Measurements from ENCODE around the gene CORO1C. TPM values are rescaled to one million over a fixed set of nuclear protein-coding genes. Genes with fewer than 3 reads are reported as not detected.
"Not testable (repeated sequence)": the region's sequence is repeated elsewhere in the genome, so short reads cannot be mapped to it uniquely, and the experiment has no call there.

The CORO1C gene
- 107 TPM for total RNA-seq

- DNase-seq, result peak; percentile 99
Observed at GRCh38 chr12:108731105-108731865, at the start of gene CORO1C. Gene CORO1C, minus strand, starts transcription at chr12:108731518. Its CDS starts 30,200 bp downstream, at chr12:108701318.

GRCh38 chr12:108779998-108780688, 48.8 kb upstream of the CORO1C start:
- peak; percentile 47 for DNase-seq

GRCh38 chr12:108778053-108778452, 46.7 kb upstream of the CORO1C start:
- no peak for DNase-seq

- DNase-seq, result no peak
Observed at GRCh38 chr12:108777156-108777555, 45.8 kb upstream of the CORO1C start.

DNA sequence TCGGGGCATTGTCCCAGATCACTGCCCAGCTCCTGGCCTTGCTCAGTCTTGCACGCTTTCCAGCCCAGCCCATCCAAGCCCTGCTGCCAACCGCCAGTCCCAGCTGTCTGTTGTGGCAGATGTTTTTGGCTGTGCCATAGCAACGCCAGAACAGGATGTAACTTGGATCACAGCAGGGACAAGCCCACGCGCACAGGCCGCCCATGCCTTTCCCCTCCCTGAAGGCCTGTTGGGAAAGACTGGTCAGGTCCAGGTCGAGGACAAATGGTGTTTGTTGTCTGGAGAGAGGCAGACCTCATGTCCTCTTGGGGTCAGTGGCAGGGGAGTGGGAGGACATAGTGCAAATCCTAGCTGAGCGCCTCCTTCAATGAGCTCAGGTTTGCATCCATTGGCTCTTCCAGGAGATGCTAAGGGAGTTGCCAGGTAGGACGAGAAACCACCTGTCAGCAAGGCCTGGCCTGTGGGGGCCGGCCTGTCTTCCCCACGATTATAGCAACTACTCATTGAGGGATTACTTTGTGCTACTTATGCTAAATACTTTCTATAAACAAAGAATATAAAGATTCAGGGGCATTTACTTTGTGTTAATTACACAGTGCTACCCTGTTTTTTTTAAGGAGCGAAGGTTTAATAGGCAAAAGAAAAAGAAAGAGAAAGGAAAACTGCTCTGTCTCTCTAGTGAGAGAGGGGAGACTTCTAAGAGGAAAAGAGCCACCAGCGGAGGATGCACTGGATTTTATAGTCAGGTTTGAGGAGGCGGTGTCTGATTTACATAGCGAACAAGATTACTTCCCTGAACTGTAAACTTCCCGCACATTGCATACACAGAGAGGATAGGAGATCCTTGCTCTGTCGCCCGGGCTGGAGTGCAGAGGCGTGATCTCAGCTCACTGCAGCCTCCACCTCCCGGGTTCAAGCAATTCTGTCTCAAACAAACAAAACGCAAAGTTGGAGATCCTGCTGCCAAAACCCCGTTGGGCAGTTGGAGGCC, 42.8 kb upstream of the CORO1C start:
- peak; percentile 97 for DNase-seq

DNA sequence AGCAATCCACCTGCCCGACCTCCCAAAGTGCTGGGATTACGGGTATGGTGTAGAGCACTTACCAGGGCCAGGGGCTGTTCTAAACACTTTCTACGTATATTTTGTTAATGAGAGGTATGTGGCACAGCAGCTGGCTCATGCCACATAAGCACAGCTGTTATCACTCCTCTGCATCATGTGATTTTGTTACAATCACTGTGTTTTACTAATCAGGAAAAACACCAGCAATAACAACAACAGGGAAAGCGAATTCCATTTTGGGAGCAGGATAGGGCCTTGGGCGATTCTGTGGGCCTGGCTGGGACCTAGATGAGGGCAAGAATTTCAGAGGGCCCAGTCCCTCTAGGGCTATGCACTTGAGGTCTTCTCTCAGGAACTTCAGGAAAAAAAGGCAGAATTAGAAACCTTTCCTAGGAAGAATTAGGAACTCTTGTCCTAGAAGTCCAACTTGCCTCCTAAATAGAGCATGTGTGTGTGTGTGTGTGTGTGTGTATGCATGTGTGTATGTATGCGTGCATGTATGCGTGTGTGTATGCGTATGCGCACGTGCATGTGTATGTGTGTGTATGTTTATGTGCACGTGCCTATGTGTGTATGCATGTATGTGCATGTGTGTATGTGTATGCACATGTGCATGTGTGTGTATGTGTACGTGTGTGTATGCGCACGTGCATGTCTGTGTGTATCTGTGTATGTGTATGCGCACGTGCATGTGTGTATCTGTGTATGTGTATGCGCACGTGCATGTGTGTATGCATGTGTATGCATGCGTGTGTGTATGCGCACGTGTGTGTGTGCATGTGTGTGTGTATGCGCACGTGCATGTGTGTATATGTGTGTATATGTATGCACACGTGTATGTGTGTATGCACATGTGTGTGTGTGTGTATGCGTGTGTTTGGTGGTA, 41.8 kb upstream of the CORO1C start:
- DNase-seq, result peak; percentile 65

GRCh38 chr12:108772247-108772646, 40.9 kb upstream of the CORO1C start:
- DNase-seq, result peak; percentile 83

DNA sequence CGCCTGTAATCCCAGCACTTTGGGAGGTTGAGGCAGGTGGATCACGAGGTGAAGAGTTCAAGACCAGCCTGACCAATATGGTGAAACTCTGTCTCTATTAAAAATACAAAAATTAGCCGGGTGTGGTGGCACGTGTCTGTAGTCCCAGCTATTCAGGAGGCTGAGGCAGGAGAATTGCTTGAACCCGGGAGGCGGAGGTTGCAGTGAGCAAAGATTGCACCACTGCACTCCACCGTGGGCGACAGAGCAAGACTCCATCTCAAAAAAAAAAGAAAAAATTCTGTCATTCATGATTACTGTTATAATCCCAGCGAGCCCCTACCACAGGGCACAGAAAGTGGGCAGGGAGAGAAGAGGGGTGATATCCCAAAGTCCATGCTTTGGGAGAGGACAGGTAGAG, 40.5 kb upstream of the CORO1C start:
- not testable (repeated sequence) for DNase-seq

DNA sequence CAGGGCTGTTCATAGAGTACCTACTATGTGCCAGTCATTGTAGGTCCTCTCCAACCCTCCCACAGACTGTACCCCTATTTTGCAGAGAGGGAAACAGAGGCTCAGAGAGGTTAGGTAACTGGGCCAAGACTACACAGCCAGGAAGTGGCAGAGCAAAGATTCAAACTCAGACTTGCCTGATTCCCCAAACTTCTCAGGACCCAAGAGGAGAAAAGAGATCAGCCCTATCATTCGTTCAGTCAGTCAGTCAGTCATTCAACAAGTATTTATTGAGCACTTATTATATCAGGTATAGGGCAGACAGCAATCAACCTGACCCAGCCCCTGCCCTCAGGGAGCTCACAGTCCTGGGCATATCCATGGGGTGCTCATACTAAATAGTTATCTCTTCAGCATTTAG, 39.6 kb upstream of the CORO1C start:
- no peak for DNase-seq

DNA sequence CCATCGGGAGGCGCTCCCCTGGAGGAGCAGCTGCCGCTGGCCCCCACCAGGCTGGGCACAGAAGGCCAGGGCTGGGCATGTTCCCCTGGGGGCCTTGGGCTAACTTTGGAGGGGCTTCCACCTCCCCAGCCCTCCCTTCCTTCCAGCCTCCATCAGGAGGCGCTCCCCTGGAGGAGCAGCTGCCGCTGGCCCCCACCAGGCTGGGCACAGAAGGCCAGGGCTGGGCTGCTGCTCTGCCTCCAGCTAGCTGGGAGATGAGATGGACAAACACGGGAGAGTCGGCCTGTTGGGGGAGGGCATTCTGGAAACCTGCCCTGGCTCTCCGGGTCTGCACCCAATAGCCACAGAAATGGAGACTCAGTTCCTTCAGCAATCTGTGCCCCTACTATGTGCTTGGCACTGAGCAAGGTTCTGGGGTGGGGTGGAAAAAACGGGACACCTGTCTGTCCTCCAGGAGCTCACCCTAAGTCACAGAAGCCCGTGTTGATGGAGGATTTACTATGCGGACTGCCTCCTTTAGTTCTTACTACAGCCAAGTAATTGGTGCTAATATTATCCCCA, 39.0 kb upstream of the CORO1C start:
- DNase-seq, result no peak

DNA sequence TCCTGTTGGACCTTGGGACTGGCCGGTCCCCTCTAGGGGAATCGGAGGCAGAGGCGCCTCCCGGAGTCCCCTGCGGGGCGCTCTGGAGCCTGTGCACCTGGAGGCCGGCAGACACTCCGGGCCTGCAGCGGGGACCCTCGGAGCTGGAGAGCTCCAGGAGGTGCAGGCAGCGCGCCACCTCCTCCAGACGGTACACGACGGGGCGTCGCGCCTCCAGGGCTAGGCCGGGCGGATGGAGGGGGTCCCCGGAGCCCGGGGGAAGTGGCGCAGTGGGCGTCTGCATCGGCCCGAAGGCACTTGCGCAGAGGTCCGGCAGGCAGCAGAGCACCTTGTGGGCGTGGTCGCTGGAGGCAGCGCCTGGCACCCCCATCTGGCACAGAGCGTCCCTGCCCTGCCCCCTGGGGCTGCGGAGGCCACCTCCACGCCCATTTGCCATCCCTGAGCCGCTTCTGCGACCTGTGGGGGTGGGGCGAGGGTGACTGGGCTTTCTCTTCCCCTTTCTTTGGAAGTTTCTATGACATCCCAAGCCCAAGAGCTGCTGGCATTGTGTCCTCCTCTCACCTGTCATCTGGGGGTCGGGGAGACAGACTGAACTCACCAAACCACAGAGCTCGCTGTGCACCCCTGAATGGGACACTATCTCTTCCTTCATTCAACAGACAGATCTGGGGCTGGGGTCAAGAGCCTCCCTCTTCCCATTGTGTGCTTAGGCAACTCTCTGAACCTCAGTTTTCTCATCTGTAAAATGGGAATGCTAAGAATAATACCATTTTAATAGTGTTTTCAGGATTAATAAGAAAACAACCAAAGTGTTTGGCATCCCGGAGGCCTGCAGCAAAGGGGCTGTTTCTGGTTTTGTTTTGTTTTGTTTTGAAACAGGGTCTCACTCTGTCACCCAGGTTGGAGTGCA, 37.5 kb upstream of the CORO1C start:
- DNase-seq, result no peak

- no peak for DNase-seq
Observed at GRCh38 chr12:108766294-108766693, 35.0 kb upstream of the CORO1C start.

- no peak for DNase-seq
Observed at GRCh38 chr12:108765289-108765764, 34.0 kb upstream of the CORO1C start.

- DNase-seq, result no peak
Observed at GRCh38 chr12:108764540-108765288, 33.4 kb upstream of the CORO1C start.

GRCh38 chr12:108761226-108761625, 29.9 kb upstream of the CORO1C start:
- DNase-seq, result no peak

DNA sequence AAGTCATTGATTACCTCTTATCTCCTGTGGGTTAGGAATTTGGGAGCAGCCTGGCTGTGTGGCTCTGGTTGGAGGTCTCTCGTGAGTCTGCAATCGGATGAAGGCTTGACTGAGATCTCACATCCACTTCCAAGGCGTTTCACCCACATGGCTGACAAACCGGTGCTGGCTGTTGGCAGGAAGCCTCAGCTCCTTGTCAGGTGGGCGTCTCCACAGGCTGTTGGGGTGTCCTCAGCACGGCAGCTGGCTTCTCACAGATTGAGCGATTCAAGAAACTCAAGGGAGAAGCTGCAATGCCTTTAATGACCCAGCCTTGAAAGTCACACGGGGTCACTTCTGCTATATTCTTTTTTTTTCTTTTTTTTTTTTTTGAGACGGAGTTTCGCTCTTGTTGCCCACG, 28.6 kb upstream of the CORO1C start:
- peak; percentile 45 for DNase-seq

DNA sequence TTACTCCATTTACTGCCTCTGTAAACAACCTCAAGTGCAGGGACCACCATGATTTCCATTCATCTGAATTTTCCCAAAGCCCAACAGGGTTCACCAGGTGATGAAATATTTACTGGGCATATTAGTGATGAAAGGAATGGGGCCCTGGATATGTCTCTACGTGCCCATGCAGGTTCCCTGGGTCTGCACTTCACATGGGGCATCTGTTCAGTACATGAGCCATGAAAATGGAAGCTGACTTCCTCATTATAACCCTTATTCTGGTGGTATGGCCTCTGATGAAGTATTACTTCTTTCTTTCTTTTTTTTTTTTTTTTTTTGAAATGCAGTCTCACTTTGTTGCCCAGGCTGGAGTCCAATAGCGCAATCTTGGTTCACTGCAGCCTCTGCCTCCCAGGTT, 26.5 kb upstream of the CORO1C start:
- DNase-seq, result no peak

- DNase-seq, result no peak
Observed at GRCh38 chr12:108756421-108756820, 25.1 kb upstream of the CORO1C start.

GRCh38 chr12:108755481-108755880, 24.2 kb upstream of the CORO1C start:
- no peak for DNase-seq
